Amniotic stem cell (primary cell): ENCODE measurements around the gene HSBP1L1.
"Not testable (repeated sequence)": the region's sequence is repeated elsewhere in the genome, so short reads cannot be mapped to it uniquely, and the experiment has no call there.

Source experiments
- DNase-seq: peaks from one replicate; lab custom pipeline; 2025; lab: John Stamatoyannopoulos, UW

HSBP1L1 gene

GRCh38 chr18:79945118-79946042, 19.1 kb upstream of the HSBP1L1 start:
- DNase-seq, result no peak

- no peak for DNase-seq
These were observed 17.2 kb upstream of the HSBP1L1 start for GRCh38 chr18:79947054-79947755.

GRCh38 chr18:79947881-79948610, 16.4 kb upstream of the HSBP1L1 start:
- DNase-seq, result no peak

DNA sequence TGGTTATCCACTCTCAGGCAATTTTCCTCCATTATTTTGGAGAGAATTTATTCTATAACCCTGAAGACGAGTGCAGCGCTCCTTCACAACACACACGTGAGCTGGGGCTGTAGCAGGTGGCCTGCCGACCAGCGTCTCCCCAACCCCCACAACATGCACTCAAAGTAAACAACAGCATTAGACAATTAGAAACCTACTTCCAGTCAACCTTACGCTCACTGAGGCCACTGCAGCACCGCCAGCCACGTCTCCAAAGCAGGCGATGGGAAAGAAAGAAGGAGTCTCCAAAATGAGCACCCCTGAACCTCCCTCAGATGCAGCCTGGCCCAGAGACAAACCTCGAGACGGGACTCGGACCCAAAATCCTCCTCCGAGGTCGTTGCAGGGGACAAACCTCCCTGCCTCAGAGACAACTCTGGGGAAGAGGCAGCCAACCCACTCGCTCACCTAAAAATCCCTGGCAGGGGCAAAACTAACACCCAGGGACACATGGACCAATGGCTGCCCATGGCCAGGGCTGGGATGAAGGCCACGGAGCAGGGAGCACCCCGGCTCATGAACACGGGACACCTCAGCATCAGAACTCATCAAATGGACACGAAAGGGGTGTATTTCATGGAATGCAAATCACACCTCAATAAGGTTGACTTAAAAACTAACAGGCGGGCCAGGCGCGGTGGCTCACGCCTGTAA, 15.6 kb upstream of the HSBP1L1 start:
- no peak for DNase-seq

DNA sequence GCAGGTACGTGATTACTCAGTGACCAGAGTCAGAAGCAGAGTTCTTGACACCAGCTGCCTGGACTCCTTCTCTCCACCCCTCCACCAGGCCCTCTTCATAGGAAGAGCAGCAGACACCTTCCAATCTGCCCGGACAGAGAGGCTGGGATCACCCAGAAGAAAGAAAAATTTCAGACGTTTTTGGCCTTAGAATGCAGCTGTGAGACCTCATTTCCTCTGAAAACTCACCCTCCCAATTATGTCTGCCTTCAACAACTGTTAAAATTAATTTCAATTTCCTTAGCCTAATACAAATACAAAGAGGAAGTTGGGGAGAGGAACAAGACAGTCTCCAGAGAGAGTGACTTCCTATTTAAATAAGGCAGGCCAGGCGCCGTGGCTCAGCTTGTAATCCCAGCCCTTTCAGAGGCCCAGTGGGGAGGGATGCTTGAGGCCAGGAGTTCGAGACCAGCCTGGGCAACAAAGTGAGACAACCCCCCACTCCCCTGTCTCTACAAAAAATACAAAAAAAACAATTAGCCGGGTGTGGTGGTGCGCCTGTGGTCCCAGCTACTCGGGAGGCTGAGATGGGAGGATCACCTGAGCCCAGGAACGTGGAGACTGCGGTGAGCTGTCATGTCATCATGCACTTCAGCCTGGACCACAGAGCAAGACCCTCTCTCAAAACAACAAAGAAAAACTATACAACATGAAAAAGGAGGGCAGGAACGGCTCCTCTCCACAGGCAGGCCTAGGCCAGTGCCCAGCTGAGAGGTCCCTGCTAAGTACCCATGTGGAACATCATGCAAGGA, 14.6 kb upstream of the HSBP1L1 start:
- no peak for DNase-seq

DNA sequence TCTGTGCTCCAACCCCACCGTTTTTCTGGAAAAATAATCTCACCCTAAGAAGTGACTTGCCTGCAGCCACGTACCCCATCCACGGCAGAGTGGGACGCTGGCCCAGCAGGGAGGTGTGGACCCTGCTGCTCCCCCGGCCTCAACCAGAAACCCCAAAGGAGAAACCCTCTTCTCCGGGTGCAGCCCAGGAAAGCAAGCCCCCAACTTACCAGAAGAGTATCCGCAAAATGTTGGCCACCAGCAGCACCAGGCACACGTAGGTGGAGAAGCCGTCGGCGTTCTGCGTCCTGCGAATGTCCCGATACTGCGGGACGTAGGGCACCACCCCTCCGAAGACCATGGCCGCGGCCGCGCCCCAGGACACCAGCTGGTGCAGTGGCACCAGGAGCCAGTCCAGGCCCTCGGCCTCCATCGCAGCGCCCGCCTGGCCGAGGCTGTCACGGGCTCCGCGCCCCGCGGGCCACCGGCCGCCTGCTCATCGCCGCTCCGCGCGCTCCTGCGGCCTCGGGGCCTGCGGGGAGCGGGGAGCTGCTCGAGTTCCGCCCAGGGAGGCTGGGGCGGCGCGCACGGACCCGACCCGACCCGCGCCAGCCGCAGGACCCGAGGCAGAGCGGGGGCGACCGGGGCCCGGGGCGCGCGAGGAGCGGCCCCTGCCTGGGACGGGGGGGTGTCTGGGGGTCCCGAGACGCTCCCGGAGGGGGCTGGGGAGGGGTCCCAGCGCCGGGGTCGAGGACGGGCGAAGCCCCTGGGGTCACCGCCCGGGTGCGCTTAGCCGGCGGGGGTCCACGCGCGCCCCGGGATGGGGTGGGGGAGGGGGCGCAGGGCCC, 13.7 kb upstream of the HSBP1L1 start:
- DNase-seq, result no peak

GRCh38 chr18:79951545-79952455, 12.6 kb upstream of the HSBP1L1 start, which contains the start of gene SLC66A2:
SLC66A2 (minus strand) TSS chr18:79951653; CDS start chr18:79950926, 727 bp downstream.
- DNase-seq, result peak; percentile 69

DNA sequence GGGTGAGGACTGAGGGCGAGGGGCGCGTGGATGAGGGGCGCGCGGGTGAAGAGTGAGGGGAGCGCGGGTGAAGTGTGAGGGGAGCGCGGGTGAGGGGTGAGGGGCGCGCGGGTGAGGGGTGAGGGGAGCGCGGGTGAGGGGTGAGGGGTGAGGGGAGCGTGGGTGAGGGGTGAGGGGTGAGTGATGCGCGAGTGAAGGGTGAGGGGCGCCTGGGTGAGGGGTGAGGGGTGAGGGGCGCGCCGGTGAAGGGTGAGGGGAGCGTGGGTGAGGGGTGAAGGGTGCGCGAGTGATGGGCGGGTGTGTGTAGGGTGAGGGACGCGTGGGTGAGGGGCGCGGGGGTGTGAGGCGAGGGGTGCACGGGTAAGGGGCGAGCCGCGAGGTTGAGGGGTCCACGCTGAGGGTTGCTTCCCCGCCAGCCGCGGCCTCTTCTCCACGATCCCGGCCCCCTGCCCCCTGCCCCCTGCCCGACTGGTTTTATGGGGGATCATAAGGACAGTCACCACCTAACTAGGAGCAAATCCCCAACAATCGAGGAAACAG, 11.9 kb upstream of the HSBP1L1 start:
- no peak for DNase-seq

GRCh38 chr18:79952996-79953559, 11.4 kb upstream of the HSBP1L1 start:
- no peak for DNase-seq

GRCh38 chr18:79953971-79954651, 10.3 kb upstream of the HSBP1L1 start:
- DNase-seq, result no peak

DNA sequence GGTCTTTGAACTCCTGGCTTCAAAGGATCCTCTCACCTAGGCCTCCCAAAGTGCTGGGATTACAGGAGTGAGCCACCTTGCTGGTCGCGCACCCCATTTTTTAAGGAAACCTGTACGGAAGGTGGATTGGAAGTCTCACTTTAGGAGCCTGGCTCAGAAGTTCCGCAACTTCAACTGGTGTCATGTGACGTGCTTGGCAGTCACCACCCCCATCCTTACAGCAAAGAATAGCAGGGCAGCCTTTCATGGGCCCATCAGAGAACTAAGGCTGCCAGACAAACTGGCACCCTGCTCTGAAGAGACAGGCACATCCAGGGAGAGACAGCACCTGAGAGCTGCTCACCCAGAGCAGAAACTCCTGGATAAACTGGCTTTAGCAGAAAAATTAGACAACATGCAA, 9.7 kb upstream of the HSBP1L1 start:
- DNase-seq, result no peak

DNA sequence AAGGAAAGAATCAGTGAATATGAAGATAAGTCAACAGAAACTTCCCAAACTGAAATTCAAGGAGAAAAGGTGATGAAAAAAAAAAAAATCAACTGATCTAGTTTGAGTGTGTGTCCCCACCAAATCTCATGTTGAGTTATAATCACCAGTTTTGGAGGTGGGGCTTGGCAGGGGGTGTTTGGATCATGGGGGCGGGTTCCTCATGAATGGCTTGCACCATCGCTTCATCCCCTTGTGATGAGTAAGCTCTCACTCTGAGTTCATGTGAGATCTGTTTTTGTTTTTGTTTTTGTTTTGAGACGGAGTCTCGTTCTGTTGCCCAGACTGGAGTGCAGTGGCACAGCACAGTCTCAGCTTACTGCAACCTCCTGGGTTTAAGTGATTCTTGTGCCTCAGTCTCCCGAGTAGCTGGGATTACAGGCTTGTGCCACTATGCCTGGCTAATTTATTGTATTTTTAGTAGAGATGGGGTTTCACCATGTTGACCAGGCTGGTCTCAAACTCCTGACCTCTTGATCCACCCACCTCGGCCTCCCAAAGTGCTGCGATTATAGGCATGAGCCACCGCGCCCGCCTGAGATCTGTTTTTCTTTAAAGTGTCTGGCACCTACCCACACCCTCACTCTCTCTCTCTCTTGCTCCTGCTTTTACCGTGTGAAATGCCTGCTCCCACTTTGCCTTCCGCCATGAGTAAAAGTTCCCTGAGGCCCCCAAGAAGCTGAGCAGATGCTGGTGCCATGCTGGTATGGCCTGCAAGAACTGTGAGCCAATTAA, 9.0 kb upstream of the HSBP1L1 start:
- no peak for DNase-seq

DNA sequence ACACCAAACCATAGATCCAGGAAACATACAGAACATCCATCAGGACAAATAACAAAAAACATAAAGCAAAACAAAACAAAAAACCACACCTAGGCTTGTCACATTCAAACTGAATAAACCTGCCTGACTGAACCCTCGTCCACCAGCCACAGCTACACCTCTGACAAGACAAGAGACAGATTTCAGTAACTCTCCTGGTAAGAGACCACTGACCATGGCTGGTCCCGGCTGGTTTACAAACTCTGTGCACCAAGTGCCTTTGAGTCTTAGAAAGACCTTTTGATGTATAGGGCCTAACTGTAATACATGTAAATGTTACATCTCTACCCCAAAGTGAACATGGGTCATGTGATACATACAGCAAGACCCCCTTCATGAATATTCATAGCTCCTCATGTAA, 8.2 kb upstream of the HSBP1L1 start:
- no peak for DNase-seq

DNA sequence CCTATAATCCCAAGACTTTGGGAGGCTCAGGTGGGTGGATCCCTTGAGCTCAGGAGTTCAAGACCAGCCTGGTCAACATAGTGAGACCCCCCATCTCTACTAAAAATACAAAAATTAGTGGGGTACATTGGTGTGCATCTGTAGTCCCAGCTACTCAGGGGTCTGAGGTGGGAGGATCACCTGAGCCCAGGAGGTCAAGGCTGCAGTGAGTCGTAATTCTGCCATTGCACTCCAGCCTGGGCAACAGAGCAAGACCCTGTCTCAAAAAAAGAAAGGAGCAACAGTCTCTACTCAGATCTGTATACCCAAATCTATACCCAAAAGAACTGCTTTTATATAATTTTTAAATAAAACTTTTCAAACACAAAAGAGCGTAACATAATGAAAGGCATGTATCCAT, 5.5 kb upstream of the HSBP1L1 start:
- no peak for DNase-seq

GRCh38 chr18:79960161-79960801, 4.2 kb upstream of the HSBP1L1 start:
- DNase-seq, result not testable (repeated sequence)

GRCh38 chr18:79960921-79961526, 3.4 kb upstream of the HSBP1L1 start:
- no peak for DNase-seq
